ENCODE measurements around the gene RAG2. TPM values are rescaled to one million over a fixed set of nuclear protein-coding genes. Genes with fewer than 3 reads are reported as not detected.

RAG2 gene
- not detected for total RNA-seq (ENCODE audit: unreplicated experiment)
- long read RNA-seq: 0 reads

DNA sequence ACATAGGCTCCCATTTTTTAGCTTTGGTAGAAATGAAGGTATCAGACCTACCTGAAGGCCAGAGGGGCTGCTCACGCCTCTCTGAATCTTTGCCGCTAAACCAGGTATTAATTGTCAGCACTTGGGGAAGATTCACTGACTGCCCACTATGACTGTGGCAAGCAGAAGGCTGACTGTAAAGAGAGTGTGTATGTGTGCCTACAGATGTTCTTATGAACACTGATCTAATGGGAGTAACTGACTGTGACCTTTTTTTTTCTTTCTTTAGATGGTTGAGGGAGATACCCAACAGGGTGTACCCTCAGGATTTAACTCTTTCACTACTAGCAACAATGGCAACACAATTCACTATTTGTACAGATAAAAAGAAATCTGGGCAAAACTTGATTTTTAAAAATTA, at the start of gene RAG2:
RAG2 (minus strand) TSS at position 186 of the 400 bp plus-strand sequence. CDS start 4,068 bp downstream, outside the sequence.
- TF ChIP-seq, protein P1, sequence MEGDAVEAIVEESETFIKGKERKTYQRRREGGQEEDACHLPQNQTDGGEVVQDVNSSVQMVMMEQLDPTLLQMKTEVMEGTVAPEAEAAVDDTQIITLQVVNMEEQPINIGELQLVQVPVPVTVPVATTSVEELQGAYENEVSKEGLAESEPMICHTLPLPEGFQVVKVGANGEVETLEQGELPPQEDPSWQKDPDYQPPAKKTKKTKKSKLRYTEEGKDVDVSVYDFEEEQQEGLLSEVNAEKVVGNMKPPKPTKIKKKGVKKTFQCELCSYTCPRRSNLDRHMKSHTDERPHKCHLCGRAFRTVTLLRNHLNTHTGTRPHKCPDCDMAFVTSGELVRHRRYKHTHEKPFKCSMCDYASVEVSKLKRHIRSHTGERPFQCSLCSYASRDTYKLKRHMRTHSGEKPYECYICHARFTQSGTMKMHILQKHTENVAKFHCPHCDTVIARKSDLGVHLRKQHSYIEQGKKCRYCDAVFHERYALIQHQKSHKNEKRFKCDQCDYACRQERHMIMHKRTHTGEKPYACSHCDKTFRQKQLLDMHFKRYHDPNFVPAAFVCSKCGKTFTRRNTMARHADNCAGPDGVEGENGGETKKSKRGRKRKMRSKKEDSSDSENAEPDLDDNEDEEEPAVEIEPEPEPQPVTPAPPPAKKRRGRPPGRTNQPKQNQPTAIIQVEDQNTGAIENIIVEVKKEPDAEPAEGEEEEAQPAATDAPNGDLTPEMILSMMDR (IDR thresholded peaks at IDR 0.05; ENCODE audit: partially characterized antibody, unreplicated experiment): no peak
- DNase-seq: no peak
- no peaks in the 10 kb centered on the region for H3K4me1 Mint-ChIP-seq (ENCODE audit: low read depth, unreplicated experiment)
- no peak within 1 kb of the TSS for H3K27ac Mint-ChIP-seq (ENCODE audit: unreplicated experiment)
- H3K9me3 Mint-ChIP-seq (ENCODE audit: unreplicated experiment): no peaks in the 10 kb centered on the region
- H3K36me3 Mint-ChIP-seq (ENCODE audit: unreplicated experiment): no peaks in the 10 kb centered on the region
- no peak within 1 kb of the TSS for H3K4me3 Mint-ChIP-seq (ENCODE audit: unreplicated experiment)
- no peaks in the 10 kb centered on the region for H3K27me3 Mint-ChIP-seq (ENCODE audit: unreplicated experiment)

DNA sequence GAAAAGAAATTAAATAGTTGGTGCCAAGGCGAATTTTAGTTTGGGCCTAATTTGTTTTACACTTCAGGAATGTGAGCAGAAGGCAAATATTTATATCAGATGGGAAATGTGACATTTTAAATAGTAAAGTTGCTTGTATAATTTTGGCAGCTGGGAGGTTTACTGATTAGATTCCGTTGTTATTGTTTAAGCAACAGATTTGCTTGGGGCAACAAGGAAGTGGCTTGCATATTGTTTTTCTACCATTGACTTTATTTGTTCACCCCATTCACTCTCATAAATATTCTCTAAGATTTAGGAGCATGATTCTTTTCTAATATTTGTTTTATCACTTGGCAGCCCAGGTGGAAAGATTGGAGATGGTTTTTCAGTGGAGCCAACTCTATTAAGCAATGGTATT, 40.5 kb upstream of the RAG2 start:
- TF ChIP-seq, protein P1 (IDR thresholded peaks at IDR 0.05; ENCODE audit: partially characterized antibody, unreplicated experiment): no peak
- Mint-ChIP-seq H3K4me3 (ENCODE audit: unreplicated experiment) (no peak overlapping the region), H3K9me3 (ENCODE audit: unreplicated experiment) (peaks cover 2% of the 10 kb centered on the region), H3K27me3 (ENCODE audit: unreplicated experiment) (no peaks in the 10 kb centered on the region), H3K36me3 (ENCODE audit: unreplicated experiment) (no peaks in the 10 kb centered on the region), H3K27ac (ENCODE audit: unreplicated experiment) (no peak overlapping the region), H3K4me1 (ENCODE audit: low read depth, unreplicated experiment) (peaks cover 1% of the 10 kb centered on the region)
- DNase-seq: no peak

DNA sequence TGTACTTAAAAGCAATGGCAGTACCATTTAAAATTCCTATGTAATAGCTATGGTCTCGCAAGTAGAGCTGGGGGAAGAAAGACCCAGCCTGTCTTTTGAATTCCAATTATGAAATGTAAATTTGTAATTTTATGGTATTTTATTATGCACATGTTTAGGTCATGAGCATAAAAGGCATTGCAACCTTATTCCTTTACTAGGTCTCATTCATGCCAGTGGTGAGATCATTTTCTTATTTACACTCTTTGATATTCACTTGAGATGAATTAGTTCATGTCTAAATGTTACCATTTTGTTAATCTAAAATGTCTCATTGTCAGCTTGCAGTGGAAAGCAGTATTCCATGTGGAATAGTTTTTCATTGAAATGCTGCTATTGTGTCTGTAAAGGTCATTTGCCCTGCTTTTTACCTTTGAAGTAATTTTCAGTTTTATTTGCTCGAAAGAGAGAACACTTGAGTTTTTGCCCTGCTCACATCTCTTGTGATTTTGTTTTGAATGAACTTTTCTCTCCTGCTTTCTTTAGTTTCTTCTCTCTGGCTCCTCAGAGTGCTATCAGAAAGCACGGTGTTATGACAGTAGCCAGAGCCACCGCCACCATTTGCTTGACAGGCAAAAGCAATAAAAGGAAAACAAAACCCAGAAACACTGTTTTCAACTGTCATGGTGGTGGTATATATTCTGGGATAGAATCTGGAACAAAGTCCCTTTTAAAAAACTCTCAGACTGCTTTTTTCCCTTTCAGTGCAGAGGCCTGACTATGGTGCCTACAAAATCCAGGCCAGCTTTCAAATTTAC, 37.2 kb upstream of the RAG2 start:
- no peaks in the 10 kb centered on the region for H3K27me3 Mint-ChIP-seq (ENCODE audit: unreplicated experiment)
- no peaks in the 10 kb centered on the region for H3K9me3 Mint-ChIP-seq (ENCODE audit: unreplicated experiment)
- TF ChIP-seq, protein P1 (IDR thresholded peaks at IDR 0.05; ENCODE audit: partially characterized antibody, unreplicated experiment): no peak
- H3K4me1 Mint-ChIP-seq (ENCODE audit: low read depth, unreplicated experiment): peaks cover 2% of the 10 kb centered on the region
- DNase-seq: no peak
- no peaks in the 10 kb centered on the region for H3K36me3 Mint-ChIP-seq (ENCODE audit: unreplicated experiment)
- H3K4me3 Mint-ChIP-seq (ENCODE audit: unreplicated experiment): no peak overlapping the region
- H3K27ac Mint-ChIP-seq (ENCODE audit: unreplicated experiment): no peak overlapping the region

DNA sequence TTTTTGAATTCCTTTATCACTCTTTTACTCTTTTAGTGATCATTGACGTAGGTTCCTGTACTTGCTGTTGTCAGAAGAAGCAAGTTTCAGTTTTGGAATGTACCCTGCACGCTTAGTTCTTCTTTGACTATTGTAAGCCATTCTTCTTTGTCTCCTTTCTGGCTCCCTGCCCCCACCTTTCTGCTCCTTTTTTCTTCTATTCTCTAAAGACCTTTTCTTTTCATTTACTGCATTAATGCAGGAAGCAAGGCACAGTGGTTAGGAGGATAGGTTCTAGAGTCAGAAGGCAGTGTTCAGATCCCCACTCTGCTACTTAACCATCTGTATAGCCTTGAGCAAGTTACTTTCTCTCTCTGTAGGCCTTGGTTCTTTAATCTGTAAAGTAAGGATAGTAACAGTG, 33.7 kb upstream of the RAG2 start:
- DNase-seq: no peak
- no peak overlapping the region for H3K27ac Mint-ChIP-seq (ENCODE audit: unreplicated experiment)
- no peaks in the 10 kb centered on the region for H3K9me3 Mint-ChIP-seq (ENCODE audit: unreplicated experiment)
- peaks cover 1% of the 10 kb centered on the region for H3K4me1 Mint-ChIP-seq (ENCODE audit: low read depth, unreplicated experiment)
- TF ChIP-seq, protein P1 (IDR thresholded peaks at IDR 0.05; ENCODE audit: partially characterized antibody, unreplicated experiment): no peak
- H3K36me3 Mint-ChIP-seq (ENCODE audit: unreplicated experiment): no peaks in the 10 kb centered on the region
- no peak overlapping the region for H3K4me3 Mint-ChIP-seq (ENCODE audit: unreplicated experiment)
- no peaks in the 10 kb centered on the region for H3K27me3 Mint-ChIP-seq (ENCODE audit: unreplicated experiment)

DNA sequence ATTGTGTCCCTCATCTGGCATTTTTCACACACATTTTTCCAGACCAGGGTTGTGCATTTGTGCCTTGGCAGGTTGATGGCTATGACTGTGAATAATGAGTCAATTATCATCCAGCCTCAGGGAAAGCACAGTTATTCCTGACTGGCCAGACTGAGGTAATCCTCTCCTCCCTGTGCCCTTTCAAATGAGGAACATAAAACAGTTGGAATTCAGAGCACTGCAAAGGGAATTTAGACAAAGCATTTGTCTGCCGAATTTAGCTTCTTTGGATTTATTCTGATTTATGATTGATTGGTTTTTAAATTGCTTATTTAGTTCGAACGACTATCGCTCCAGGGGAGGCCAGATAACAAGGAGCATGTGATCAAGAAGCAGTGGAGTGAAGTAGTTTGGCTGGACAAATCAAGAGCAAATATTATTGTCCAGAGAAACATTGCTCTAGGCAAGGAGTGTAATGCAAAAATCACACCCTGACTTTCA, 30.8 kb upstream of the RAG2 start:
- H3K36me3 Mint-ChIP-seq (ENCODE audit: unreplicated experiment): no peaks in the 10 kb centered on the region
- H3K27ac Mint-ChIP-seq (ENCODE audit: unreplicated experiment): no peak overlapping the region
- TF ChIP-seq, protein P1 (IDR thresholded peaks at IDR 0.05; ENCODE audit: partially characterized antibody, unreplicated experiment): no peak
- peaks cover 1% of the 10 kb centered on the region for H3K4me1 Mint-ChIP-seq (ENCODE audit: low read depth, unreplicated experiment)
- no peak overlapping the region for H3K4me3 Mint-ChIP-seq (ENCODE audit: unreplicated experiment)
- no peaks in the 10 kb centered on the region for H3K9me3 Mint-ChIP-seq (ENCODE audit: unreplicated experiment)
- no peaks in the 10 kb centered on the region for H3K27me3 Mint-ChIP-seq (ENCODE audit: unreplicated experiment)
- no peak for DNase-seq
